OCI-LY7 (cell line): ENCODE measurements around the gene SLC26A11. TPM values are rescaled to one million over a fixed set of nuclear protein-coding genes. Genes with fewer than 3 reads are reported as not detected.

ENCODE experiments used
- BruUV-seq: library from RNA; stranded (reverse); fragments of 400-500 nt; replicated peaks from 2 replicates; lab custom pipeline; 2021; lab: Mats Ljungman, UMichigan
- CTCF ChIA-PET: fragments of 300-600 bp; sonication (Branson Sonifier 250); formaldehyde crosslinking; loops from one replicate; lab custom pipeline; 2022; ENCODE audit warnings: antibody characterized with exemption; ENCODE audit not compliant: unreplicated experiment; lab: Charles Lee
- POLR2A ChIA-PET: fragments of 300-600 bp; sonication (Branson Sonifier 250); formaldehyde crosslinking; loops from one replicate; lab custom pipeline; 2022; ENCODE audit warnings: antibody characterized with exemption; lab: Charles Lee
- DNase-seq: peaks from one replicate; pipeline ENCODE4 v3.0.0-alpha.2; 2015; ENCODE audit warnings: low spot score
- H2AFZ ChIP-seq: fragments of 200-600 bp; sonication (generic), shearing (Covaris generic); 2 replicates; pipeline ENCODE4 v1.6.1; 2014; ENCODE audit warnings: mild to moderate bottlenecking, antibody characterized with exemption, low read length, moderate library complexity
- H3K27ac ChIP-seq: fragments of 200-600 bp; sonication (generic); 2 replicates; pipeline ENCODE4 v1.5.1; 2014; ENCODE audit warnings: mixed run types, low read depth, mild to moderate bottlenecking, moderate library complexity, low read length, inconsistent platforms; ENCODE audit not compliant: poor library complexity, severe bottlenecking
- H3K36me3 ChIP-seq: fragments of 200-600 bp; sonication (generic); 2 replicates; pipeline ENCODE4 v1.6.1; 2014; ENCODE audit warnings: mild to moderate bottlenecking, antibody characterized with exemption, low read length, moderate library complexity, mixed read lengths; ENCODE audit not compliant: insufficient read depth
- H3K4me1 ChIP-seq: fragments of 200-600 bp; sonication (generic); 2 replicates; pipeline ENCODE4 v1.5.1; 2014; ENCODE audit warnings: mild to moderate bottlenecking, low read length; ENCODE audit not compliant: insufficient read depth, poor library complexity, severe bottlenecking
- H3K4me2 ChIP-seq: fragments of 200-600 bp; sonication (generic); 2 replicates; pipeline ENCODE4 v1.6.1; 2014; ENCODE audit warnings: mild to moderate bottlenecking, low read length
- H3K4me3 ChIP-seq: fragments of 200-600 bp; sonication (generic); 2 replicates; pipeline ENCODE4 v1.5.1; 2014; ENCODE audit warnings: mild to moderate bottlenecking, low read depth, low read length; ENCODE audit not compliant: poor library complexity, severe bottlenecking
- H3K79me2 ChIP-seq: fragments of 200-600 bp; sonication (generic); 2 replicates; pipeline ENCODE4 v1.6.1; 2016; ENCODE audit warnings: low read depth, mild to moderate bottlenecking, low read length, moderate library complexity, mixed read lengths; ENCODE audit not compliant: insufficient read depth
- H3K9me2 ChIP-seq: fragments of 200-600 bp; sonication (generic); 2 replicates; pipeline ENCODE4 v1.6.1; 2016; ENCODE audit warnings: mild to moderate bottlenecking, low read length, mixed read lengths; ENCODE audit not compliant: insufficient read depth
- H3K9me3 ChIP-seq: fragments of 200-600 bp; sonication (generic); 2 replicates; pipeline ENCODE4 v1.6.1; 2014; ENCODE audit warnings: mild to moderate bottlenecking, mixed run types, low read length, mixed read lengths
- H4K20me1 ChIP-seq: fragments of 200-600 bp; sonication (generic); 2 replicates; pipeline ENCODE4 v1.6.1; 2014; ENCODE audit warnings: mild to moderate bottlenecking, antibody characterized with exemption, low read length, moderate library complexity, mixed read lengths; ENCODE audit not compliant: insufficient read depth
- CTCF ChIP-seq: fragments of 200-600 bp; sonication (generic); conservative IDR thresholded peaks from 2 replicates; pipeline ENCODE4 v1.5.1; 2014; ENCODE audit warnings: mild to moderate bottlenecking, antibody characterized with exemption, low read length, moderate library complexity, mixed read lengths
- EZH2phosphoT487 ChIP-seq: fragments of 200-600 bp; sonication (generic); IDR thresholded peaks from 2 replicates; pipeline ENCODE4 v1.6.1; 2018; ENCODE audit warnings: low read depth, borderline replicate concordance, mild to moderate bottlenecking, mixed run types, antibody characterized with exemption, low read length, moderate library complexity, mixed read lengths
- intact Hi-C: fragments of 100-400 bp; cut with micrococcal nuclease; formaldehyde crosslinking; loops from one replicate; pipeline ENCODE4 v1.10.0; 2022; ENCODE audit not compliant: unreplicated experiment
- total RNA-seq, 2 experiments: library from RNA; depleted of rRNA in 1 of 2; stranded (reverse); fragments of >200 nt in 1 of 2; shearing (Covaris generic) in 1 of 2; gene quantifications; 2 replicates each; pipeline ENCODE4 v1.2.3, GENCODE V29; 2014 to 2022

The SLC26A11 gene
- total RNA-seq, 2 experiments from 2014 or later: 3.5 to 4.1 TPM

DNA sequence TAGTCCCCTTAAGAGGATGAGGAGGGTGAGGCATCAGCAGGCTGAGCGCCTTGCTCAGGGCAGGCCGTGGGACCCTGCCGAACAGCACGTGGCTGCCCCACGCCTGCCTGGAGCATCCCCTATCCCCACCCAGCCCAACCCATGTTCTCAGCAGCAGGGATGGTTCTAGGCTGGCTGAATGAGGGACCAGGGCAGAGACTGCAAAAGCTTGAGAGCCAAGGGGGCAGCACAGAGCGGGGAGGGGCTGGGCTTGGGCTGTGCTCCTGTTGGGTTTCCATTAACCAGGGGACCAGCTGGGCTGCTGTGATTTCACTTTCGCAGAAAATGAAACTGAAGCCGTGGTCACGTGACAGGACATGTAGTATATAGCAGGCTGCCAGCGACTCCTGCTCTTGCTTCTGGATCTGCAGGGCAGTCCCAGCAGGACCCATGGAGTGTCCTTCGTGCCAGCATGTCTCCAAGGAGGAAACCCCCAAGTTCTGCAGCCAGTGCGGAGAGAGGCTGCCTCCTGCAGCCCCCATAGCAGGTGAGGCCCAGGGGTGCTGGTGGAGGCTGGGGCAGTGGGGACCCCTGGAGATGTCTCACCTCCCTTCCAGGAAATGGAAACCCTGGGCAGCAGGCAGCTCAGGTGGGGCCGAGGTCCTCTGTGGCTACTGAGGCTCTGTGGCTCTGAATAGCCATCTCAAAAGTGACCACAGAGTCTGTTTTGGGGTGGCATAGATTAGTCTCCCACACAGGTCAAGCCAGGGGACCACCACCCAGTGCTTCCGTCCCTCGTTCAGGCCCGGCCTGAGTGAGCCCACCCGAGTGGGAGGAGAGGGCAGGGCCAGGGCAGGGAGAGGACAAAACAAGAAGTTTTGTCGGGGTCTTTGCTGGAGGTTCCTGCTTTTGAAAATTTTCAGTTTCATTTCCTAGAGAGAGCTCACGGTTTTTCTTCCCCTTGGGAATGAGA lies 43.3 kb downstream of the SLC26A11 start:
- Histone ChIP-seq H3K36me3 (no peaks in the 10 kb centered on the region), H3K9me2 (no peaks in the 10 kb centered on the region), H3K4me3 (peak overlapping the region; percentile 53), H4K20me1 (no peaks in the 10 kb centered on the region), H3K9me3 (no peaks in the 10 kb centered on the region), H3K79me2 (no peaks in the 10 kb centered on the region), H3K27ac (peak overlapping the region; percentile 81), H3K4me2 (peak overlapping the region; percentile 65), H3K4me1 (peaks cover 50% of the 10 kb centered on the region), H2AFZ (no peak overlapping the region)
- intact Hi-C loops: loop anchor here (2.0 to 5.0 kb wide), 2 partner anchors 117 to 466 kb away; partner anchors contain the start of genes CBX8 and EIF4A3
- BruUV-seq: no TSS peak
- TF ChIP-seq CTCF: peak; percentile 45; the same call in 1 of the 2 replicates
- TF ChIP-seq EZH2phosphoT487: no peak
- ChIA-PET CTCF (no interaction called here), POLR2A (no interaction called here)
- peak; percentile 97 for DNase-seq

GRCh38 chr17:80264205-80265075 lies 44.2 kb downstream of the SLC26A11 start:
- no peak overlapping the region for H3K27ac ChIP-seq
- intact Hi-C loops: loop anchor here (5.0 kb wide), 1 partner anchor 467 kb away; the partner anchor contains the start of gene CBX8
- BruUV-seq: no TSS peak
- peaks cover 41% of the 10 kb centered on the region for H3K4me1 ChIP-seq
- no peaks in the 10 kb centered on the region for H4K20me1 ChIP-seq
- H3K4me2 ChIP-seq: peak overlapping the region; percentile 65
- no peaks in the 10 kb centered on the region for H3K79me2 ChIP-seq
- no peaks in the 10 kb centered on the region for H3K9me3 ChIP-seq
- H2AFZ ChIP-seq: no peak overlapping the region
- H3K36me3 ChIP-seq: no peaks in the 10 kb centered on the region
- H3K9me2 ChIP-seq: no peaks in the 10 kb centered on the region
- ChIA-PET POLR2A (no interaction called here), CTCF (no interaction called here)
- DNase-seq: no peak
- no peak for TF ChIP-seq EZH2phosphoT487
- no peak for TF ChIP-seq CTCF
- H3K4me3 ChIP-seq: peak overlapping the region; percentile 53
